Embryonic facial prominence (tissue), 1 donor: Measurements from ENCODE around the gene ADAMTS1.
A peak's percentile ranks its signal among the peaks of the same experiment; 100 is the strongest.

Source experiments
- DNase-seq: peaks from one replicate; pipeline ENCODE4 v3.0.0-alpha.2; 2016; ENCODE audit errors: extremely low spot score

The ADAMTS1 gene

GRCh38 chr21:26813426-26813998 lies 31.7 kb downstream of the ADAMTS1 start:
- DNase-seq: no peak

- DNase-seq: no peak
Observed at GRCh38 chr21:26812173-26812572, 33.0 kb downstream of the ADAMTS1 start.

DNA sequence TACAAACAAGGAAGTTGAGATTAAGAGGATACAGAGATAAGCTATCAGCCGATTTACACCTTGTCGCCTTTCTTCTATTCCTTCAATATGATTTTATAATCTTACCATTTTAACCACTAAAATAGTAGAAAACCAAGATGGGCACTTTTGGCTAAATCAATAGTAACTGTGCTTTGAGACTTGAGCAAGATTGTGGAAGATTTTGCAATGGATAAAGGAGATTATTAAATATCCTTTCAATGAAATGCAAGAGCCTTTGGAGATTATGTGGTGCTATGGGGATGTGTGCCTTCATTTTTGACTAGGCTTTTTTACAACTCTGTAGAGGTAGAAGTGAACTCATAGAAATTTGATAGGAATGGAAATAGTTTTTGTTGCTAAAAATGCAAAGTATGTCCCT lies 33.7 kb downstream of the ADAMTS1 start:
- no peak for DNase-seq

- no peak for DNase-seq
Observed at GRCh38 chr21:26810676-26811415, 34.4 kb downstream of the ADAMTS1 start.

GRCh38 chr21:26810266-26810665 lies 34.9 kb downstream of the ADAMTS1 start:
- DNase-seq: no peak

GRCh38 chr21:26809745-26810144 lies 35.5 kb downstream of the ADAMTS1 start:
- DNase-seq: no peak

GRCh38 chr21:26806801-26807295 lies 38.4 kb downstream of the ADAMTS1 start:
- DNase-seq: no peak

DNA sequence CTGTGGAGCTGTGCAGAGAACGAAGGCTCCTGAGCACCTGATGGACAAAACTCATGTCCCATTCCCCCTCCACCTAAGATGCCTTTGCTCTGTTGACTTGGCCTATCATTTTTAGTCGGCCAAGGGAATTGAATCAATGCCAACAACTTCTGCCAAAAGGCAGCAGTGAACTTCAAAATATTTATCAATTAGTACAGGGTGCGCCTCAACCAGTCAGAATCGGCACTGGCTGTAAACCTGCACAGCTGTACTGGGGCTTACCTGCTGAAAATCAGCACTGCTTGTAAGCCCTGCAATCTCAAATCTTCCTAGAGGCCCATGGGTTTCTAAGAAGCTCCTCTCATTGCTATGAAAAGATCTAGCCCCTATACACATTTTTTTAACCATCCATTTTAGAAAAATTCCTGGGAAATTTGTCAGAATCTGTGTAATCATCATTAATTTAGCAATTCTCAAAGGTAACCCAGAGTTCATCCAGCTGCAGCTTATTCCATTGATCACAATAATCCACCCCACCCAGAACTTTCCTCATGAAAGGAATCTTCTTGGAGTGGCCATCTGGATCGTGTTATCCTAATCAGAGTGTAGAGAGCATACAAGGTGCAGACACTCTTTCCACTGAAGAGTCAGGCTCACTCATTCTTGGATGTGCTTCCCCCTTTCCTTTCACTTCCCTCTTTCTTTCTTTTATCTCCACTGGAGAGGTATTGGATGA lies 40.2 kb downstream of the ADAMTS1 start:
- no peak for DNase-seq

DNA sequence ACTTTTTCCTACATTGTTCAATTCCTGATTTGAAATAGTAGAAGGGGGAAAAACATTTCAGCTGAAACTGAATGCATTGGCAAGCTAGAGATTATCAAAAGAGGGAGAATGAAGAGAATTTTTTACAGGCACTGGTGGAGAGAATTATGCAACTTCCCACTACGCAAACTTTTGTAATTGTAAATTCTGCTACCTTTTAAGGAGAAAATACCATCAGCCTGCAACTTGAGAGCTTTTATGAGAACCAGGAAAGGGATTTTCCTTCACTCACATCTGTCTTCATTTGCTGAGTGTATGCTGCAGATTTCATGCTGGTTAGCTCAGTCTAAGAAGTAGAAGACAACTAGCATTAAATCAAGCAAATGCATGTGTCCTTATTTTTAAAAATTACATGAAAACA lies 43.7 kb downstream of the ADAMTS1 start:
- DNase-seq: no peak

DNA sequence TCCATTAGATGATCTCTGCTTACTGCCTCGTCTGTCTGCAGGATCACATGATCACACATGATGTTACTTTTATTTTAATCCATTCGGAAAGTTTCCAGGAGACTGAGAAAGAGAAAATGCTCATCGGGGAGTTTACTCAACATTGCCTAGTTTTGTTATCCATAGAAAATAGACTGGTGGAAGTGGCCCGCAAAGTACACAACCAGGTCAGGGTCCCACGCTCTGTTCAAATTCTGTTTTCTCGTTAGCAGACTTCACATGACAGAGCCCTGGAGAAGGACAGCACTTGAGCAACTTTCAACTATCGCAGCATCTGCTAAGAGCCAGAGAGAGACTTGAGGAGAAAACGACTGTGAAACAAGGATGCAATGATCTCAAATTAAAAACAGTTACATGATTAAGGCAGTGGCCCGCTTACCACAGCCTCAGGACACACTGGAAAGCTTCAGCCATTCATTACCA lies 44.2 kb downstream of the ADAMTS1 start:
- no peak for DNase-seq

GRCh38 chr21:26800455-26800854 lies 44.8 kb downstream of the ADAMTS1 start:
- no peak for DNase-seq

DNA sequence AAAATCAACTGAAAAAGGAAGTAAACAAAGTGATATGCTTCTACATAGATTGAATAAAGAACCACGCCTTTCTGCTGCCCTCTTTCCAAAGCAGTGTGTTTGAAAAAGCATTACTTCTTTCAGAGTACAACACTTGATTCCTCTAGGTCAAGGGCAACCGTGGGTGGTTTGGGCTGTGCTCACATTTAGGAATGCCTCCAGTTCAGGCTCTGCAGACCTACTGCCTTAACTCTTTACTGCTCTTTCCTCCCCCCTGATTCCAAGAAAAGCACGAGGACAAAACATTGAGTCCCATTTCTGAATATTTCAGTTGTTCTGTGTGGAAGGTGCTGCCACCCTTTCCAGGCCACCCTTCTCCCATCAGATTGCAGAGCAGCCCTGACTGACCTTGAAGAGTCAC lies 45.2 kb downstream of the ADAMTS1 start:
- no peak for DNase-seq

- no peak for DNase-seq
Observed at GRCh38 chr21:26798856-26799751, 46.1 kb downstream of the ADAMTS1 start.

- no peak for DNase-seq
Observed at GRCh38 chr21:26797878-26798456, 47.2 kb downstream of the ADAMTS1 start.

GRCh38 chr21:26795866-26796329 lies 49.3 kb downstream of the ADAMTS1 start:
- peak; percentile 46 for DNase-seq

GRCh38 chr21:26795412-26795805 lies 49.8 kb downstream of the ADAMTS1 start:
- no peak for DNase-seq

DNA sequence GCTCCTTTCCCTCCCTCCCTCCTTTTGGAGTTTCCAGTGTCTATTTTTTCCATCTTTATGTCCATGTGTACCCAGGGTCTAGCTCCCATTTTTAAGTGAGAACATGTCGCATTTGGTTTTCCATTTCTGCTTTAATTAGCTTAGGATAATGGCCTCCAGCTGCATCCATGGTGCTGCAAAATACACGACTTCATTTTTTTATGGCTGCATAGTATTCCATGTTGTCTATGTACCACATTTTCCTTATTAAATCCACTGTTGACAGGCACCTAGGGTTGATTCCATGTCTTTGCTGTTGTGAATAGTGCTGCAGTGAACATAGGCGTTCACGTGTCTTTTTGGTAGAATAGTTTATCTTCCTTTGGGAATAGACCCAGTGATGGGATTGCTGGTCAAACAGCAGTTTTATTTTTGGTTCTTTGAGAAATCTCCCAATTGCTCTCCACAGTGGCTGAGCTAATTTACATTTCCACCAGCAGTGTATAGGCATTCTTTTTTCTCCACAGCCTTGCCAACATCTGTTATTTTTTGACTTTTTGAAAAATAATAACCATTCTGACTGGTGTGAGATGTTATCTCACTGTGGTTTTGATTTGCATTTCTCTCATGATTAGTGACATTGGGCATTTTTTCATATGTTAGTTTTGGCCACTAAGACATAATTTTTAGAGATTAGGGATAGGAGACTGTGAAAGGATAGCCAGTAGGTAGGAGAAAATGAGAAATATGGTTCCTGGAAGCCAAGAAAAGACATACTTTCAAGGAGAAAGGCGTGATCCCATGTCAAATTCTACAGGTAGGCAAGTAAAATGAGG lies 50.4 kb downstream of the ADAMTS1 start:
- no peak for DNase-seq

GRCh38 chr21:26790296-26790695 lies 54.9 kb downstream of the ADAMTS1 start:
- no peak for DNase-seq

GRCh38 chr21:26788790-26789189 lies 56.4 kb downstream of the ADAMTS1 start:
- DNase-seq: no peak
